BE2C (cell line): ENCODE results near the gene FILIP1.

Experiments used
- DNase-seq: peaks from one replicate; pipeline ENCODE4 v3.0.0-alpha.2; 2020
- H3K27me3 ChIP-seq: fragments of 250-450 bp; sonication (Bioruptor Pico); 2 replicates; pipeline ENCODE4 v1.5.1; 2020; ENCODE audit warnings: mild to moderate bottlenecking
- H3K36me3 ChIP-seq: fragments of 250-450 bp; sonication (Bioruptor Pico); 2 replicates; pipeline ENCODE4 v1.5.1; 2020; ENCODE audit warnings: mild to moderate bottlenecking
- H3K4me1 ChIP-seq: fragments of 250-450 bp; sonication (Bioruptor Pico); 2 replicates; pipeline ENCODE4 v1.5.1; 2020
- H3K4me3 ChIP-seq: 2 replicates; pipeline ENCODE4 v1.5.1; 2011; ENCODE audit warnings: low read depth, low read length
- H3K9me3 ChIP-seq: fragments of 250-450 bp; sonication (Bioruptor Pico); 2 replicates; pipeline ENCODE4 v1.5.1; 2020
- TF ChIP-seq, protein P1 (sequence below): IDR thresholded peaks from 2 replicates; pipeline ENCODE4 v1.5.1; 2012; ENCODE audit warnings: mild to moderate bottlenecking, low read depth, low read length

Gene FILIP1

DNA sequence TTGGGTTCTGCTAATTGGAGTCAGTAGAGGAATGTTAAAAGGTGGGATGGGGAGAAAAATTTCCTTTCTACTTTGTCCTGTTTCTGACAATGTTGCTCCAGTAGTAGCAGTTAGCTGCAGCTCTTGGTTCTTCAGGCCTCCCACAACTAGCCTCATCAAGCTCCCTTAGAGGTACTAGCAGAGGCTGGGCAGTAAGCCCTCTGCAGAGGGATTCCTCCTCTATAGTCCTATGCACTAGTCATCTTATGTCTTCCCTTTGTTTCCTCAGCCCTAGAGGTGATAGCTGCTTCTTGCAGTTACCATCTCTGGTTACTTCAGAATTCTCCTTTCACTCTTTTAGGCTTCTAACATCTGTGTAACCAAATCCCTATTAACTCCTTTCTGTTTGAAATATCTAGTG is 99.8 kb downstream of the FILIP1 start:
- Histone ChIP-seq H3K4me1 (no peaks in the 10 kb centered on the region), H3K4me3 (no peak overlapping the region), H3K36me3 (no peaks in the 10 kb centered on the region), H3K27me3 (no peaks in the 10 kb centered on the region), H3K9me3 (no peaks in the 10 kb centered on the region)
- no peak for DNase-seq
- TF ChIP-seq, protein P1, sequence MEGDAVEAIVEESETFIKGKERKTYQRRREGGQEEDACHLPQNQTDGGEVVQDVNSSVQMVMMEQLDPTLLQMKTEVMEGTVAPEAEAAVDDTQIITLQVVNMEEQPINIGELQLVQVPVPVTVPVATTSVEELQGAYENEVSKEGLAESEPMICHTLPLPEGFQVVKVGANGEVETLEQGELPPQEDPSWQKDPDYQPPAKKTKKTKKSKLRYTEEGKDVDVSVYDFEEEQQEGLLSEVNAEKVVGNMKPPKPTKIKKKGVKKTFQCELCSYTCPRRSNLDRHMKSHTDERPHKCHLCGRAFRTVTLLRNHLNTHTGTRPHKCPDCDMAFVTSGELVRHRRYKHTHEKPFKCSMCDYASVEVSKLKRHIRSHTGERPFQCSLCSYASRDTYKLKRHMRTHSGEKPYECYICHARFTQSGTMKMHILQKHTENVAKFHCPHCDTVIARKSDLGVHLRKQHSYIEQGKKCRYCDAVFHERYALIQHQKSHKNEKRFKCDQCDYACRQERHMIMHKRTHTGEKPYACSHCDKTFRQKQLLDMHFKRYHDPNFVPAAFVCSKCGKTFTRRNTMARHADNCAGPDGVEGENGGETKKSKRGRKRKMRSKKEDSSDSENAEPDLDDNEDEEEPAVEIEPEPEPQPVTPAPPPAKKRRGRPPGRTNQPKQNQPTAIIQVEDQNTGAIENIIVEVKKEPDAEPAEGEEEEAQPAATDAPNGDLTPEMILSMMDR = no peak

DNA sequence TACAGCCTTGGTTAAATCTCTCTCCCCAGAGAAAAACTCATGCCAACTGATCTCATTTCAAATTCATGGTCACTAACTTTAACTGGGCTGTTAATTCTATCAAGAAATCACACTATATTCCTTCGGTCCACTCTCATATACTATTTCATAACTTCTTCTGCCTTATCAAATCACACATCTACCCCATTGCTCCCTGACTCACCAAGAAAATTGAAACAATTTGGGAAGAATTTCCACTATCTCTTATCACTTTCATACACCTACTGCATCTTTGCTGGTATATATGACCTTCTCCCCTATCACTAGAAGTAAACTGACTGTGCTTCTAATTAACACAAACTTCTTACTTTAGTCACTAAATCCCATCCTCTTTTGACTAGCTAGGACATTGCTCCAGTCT is 102.3 kb downstream of the FILIP1 start:
- TF ChIP-seq, protein P1 = no peak
- DNase-seq = no peak
- H3K36me3 ChIP-seq = no peaks in the 10 kb centered on the region
- no peaks in the 10 kb centered on the region for H3K9me3 ChIP-seq
- H3K4me1 ChIP-seq = no peaks in the 10 kb centered on the region
- no peaks in the 10 kb centered on the region for H3K27me3 ChIP-seq
- no peak overlapping the region for H3K4me3 ChIP-seq

DNA sequence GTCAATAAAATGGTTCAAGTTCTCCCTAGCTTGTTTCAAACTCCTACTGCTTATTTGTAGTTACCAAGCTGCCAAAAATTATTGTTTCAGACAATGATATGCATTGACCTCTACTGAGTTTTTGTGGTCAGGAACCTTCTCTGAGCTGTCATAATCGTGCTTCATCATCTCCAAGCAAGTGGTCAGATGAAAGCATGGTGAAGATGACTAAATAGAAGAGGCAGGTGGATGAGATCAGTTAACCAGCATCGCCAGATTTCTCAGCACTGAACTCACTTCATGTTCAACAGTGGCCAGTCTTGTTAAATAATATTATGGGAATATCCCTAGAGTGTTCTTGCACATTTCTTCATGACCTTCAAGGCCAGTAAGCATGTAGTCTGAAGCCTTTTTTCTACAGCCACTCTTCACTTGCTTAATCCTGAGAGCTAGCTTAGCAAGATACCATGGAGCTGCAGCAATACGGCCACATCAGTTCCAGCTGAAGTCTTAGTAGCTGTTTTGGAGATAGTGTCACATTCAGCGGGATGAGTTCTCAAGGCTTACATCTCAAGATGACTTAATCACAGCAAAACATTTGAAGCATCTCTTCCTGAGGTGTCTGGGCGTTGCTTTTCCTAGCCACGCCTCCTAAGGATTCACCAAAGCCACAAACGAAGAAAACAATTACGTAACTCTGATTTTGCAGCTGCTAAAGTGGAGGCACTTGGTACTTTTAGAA is 107.4 kb downstream of the FILIP1 start:
- DNase-seq = no peak

DNA sequence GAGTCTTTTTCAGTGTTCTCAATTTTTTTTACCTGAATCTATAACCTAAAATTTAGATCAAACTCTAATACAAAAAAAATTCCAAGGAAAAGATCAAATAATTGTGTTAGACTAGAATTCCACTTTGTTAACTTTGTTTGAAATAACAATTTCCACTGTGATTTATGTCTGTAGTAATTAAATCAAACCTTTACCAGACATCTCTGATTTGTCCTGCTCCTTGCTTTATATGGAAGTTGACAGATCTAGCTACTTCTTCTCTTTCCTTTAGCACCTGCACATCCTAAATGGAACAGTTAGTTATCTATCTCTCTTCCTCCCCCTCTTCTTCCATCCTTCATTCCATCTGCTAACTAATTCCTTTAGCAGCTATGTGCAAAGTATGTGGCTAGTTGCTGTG is 109.5 kb downstream of the FILIP1 start:
- peaks cover 24% of the 10 kb centered on the region for H3K4me1 ChIP-seq
- TF ChIP-seq, protein P1 = no peak
- no peaks in the 10 kb centered on the region for H3K27me3 ChIP-seq
- no peaks in the 10 kb centered on the region for H3K9me3 ChIP-seq
- DNase-seq = no peak
- H3K4me3 ChIP-seq = no peak overlapping the region
- H3K36me3 ChIP-seq = no peaks in the 10 kb centered on the region

More for the DNA sequence above, 107.4 kb downstream of the FILIP1 start:
- H3K9me3 ChIP-seq = no peaks in the 10 kb centered on the region
- TF ChIP-seq, protein P1 = no peak
- H3K36me3 ChIP-seq = no peaks in the 10 kb centered on the region
- peaks cover 24% of the 10 kb centered on the region for H3K4me1 ChIP-seq
- no peak overlapping the region for H3K4me3 ChIP-seq
- H3K27me3 ChIP-seq = no peaks in the 10 kb centered on the region

DNA sequence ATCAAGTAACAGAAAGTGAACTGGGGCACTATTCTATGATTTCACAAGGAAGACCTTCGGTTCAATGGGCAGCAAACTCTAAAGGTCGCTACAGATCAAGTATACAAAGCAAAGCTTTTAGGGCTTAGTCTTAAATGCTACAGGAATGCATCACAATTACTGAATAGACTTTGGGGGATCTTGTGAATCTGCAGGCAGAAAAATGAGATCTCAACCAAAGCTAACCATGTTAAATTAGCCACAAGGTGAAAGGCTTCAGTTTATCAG is 111.0 kb downstream of the FILIP1 start:
- Histone ChIP-seq H3K27me3 (no peaks in the 10 kb centered on the region), H3K4me1 (peaks cover 24% of the 10 kb centered on the region), H3K36me3 (no peaks in the 10 kb centered on the region), H3K4me3 (no peak overlapping the region), H3K9me3 (no peaks in the 10 kb centered on the region)
- TF ChIP-seq, protein P1 = no peak
- no peak for DNase-seq

DNA sequence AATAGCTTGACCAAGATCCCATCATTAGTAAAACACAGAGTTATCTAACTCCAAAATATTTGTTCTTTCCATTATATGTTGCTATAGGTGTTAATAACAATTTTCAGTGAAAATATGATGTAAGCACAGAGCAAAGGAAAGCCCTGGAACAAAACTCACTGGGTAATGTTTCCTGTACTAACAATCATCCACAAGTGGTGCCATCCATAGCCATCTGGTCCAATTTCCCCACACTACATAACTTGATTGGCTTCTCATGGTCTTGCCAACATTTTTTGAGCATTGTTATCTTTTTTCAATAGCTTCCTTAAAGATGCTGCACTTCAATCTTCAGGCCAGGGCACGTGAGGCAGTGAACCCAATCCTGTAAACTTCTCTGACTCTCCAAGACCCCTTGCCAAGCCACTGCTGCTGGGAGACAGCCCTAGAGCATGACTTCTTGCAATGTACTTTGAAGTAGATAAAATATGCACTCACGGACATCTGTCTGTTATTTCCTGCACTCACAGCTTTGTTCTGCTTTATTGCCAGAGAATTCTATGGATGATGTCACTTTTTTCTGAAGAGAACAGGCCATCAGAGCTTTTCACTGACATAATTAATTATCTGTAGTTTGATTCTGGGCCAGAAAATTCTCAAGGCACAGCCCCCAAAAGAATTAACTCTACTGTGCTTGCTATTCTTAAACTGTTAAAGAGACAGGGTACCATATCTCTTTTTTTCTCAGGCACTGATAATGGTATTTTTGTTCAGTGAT is 111.5 kb downstream of the FILIP1 start:
- Histone ChIP-seq H3K27me3 (no peaks in the 10 kb centered on the region), H3K9me3 (no peaks in the 10 kb centered on the region), H3K36me3 (no peaks in the 10 kb centered on the region), H3K4me3 (no peak overlapping the region), H3K4me1 (peaks cover 24% of the 10 kb centered on the region)
- TF ChIP-seq, protein P1 = no peak
- peak; percentile 43 for DNase-seq
